HT-29 (cell line): ENCODE results near the gene POLR2A. TPM values are rescaled to one million over a fixed set of nuclear protein-coding genes. Genes with fewer than 3 reads are reported as not detected.
A peak's percentile ranks its signal among the peaks of the same experiment; 100 is the strongest.
"Not testable (repeated sequence)": the region's sequence is repeated elsewhere in the genome, so short reads cannot be mapped to it uniquely, and the experiment has no call there.

Experiments
- DNase-seq: peaks from one replicate; pipeline ENCODE4 v3.0.0-alpha.2; 2015; ENCODE audit warnings: low spot score
- total RNA-seq: library from RNA; depleted of rRNA; stranded (reverse); fragments of >200 nt; shearing (Covaris generic); gene quantifications from 2 replicates; pipeline ENCODE4 v1.2.3, GENCODE V29; 2014

POLR2A gene
- total RNA-seq, 1 experiment from 2014 or later = 58.6 TPM

DNA sequence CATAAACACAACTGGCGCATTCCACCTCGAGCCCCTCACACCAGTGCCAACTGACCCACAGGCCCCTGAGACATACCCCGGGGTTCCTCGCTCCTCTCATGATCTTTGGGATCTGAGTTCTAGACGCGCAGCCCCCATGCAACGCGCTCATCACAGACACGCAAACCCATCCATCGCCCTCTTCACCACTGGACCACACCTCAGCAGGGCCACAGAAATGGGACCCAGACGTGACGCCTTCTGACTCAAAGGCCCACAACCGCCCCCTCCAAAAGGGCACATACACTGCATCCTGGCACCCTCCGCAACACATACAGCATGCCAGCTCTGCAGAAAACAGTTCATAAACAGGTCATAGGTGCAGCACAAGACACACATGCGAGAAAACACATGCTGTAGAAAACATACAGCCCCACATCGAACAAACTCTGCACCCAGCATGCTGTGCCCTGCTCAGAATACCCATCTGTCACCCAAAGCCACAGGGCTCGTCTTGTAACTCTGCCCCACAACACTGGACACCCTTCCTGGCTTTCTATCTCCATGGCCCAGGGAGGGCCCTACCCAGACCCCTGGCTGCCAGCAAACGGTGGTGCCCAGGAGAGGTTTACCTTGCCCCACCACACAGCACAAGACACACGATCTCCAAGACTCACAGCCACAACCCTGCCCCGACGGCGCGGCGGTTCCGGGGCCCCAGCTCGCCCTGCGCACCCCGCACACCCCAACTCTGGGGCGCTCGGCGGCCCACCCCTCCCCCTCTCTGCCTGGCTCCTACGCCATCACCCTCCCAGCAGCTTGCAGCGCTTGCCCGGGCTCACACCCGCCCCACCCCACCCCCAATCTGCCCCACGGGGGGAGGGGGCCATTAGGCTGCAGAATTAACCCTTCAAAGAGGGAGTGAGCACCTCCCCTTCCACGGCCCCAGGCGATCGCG, 5.6 kb upstream of the POLR2A start:
- DNase-seq = no peak

DNA sequence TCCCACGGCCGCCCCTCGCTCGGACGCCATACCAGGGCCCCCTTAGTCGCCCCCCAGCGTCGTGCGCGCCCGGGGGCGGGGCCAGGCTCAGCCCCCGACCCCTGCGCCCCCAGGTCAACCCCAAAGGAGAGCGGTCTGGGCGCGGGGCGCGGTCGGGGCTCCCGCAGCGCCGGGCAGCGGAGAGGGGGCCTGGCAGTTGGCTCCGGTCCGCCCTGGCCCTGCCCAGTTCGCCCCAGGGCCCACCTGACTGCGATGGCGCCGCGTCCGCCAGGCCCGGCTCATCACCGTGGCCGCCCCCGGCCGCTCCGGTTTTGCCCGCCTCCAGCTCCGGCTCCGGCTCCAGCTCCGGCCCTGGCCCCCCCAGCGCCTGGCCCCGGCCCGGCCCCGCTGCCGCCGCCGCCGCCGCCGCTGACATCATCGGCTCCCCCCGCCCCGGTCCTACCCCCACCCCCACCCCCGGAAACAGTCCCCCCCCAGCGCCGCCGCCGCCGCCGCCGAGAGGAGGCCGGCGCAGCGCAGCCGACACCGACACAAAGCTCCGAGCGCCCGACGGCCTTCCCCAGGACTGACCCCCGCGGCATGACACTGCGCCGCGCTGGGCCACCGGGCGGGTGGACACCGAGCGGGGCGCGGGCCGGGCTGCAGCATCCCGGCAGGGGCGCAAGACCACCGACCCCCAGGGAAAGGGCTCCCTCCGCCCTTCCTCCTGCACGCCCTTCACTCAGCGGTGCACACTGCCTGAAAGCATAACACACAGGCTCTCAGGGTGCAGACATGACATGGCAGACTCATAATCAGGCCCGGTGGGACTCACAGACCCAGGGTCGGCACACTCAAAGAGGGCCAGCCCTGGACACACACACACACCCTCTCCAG, 4.7 kb upstream of the POLR2A start, which contains the start of gene ZBTB4:
Gene ZBTB4, minus strand, starts transcription at position 419 of the 876 bp plus-strand sequence. CDS start 12,830 bp downstream, outside the sequence.
- DNase-seq = peak; percentile 20

- no peak for DNase-seq
These were observed 4.1 kb upstream of the POLR2A start for GRCh38 chr17:7480089-7480384.

DNA sequence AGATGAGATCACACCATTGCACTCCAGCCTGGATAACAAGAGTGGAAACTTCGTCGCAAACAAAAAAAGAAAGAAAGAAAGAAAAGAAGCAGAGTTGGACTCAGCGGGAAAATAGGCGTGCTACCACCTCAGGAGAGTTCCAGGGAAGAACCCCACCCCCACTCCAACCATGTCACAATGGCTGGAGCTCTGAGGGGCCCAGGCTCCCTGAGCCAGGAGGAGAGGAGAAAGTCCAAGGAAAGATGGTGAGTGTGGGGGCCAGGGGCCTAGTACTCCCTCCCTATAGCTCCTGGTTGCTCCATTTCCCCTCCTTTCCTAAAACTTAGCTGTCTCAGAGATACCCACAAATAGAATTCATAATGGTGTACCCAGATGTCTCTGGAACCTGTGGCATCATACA, 2.9 kb upstream of the POLR2A start, which contains the start of gene SLC35G6:
Gene SLC35G6, plus strand, starts transcription at position 172 of the 400 bp plus-strand sequence. Its CDS starts 71 bp downstream, at position 243.
- not testable (repeated sequence) for DNase-seq

GRCh38 chr17:7481842-7482741, 2.1 kb upstream of the POLR2A start:
- DNase-seq = peak; percentile 50

GRCh38 chr17:7482742-7483088, 1.5 kb upstream of the POLR2A start:
- not testable (repeated sequence) for DNase-seq

- DNase-seq = peak; percentile 86
These were observed 705 bp upstream of the POLR2A start for GRCh38 chr17:7483255-7484066.

DNA sequence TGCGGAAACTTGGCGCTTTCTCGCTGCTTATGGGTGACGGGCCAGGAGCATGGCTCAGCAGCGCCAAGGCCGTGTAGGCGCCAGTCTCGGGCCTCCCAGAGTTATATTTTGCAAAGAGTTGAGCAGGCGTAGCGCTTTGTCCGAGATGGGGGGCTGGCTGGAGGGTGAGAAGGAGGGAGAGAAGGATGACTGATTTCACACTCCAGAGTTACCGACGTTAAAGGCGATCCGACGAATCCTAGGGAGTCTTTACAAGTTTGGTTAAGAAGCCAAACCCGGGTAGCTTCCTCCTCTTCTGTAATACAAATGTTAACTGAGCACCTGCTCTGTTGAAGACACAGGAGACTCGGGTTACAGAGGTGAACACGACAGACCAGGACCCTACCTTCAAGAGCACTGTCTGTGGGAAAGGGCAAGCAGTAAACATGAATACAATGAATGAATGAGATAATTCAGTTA, 782 bp downstream of the POLR2A start:
- peak; percentile 42 for DNase-seq

DNA sequence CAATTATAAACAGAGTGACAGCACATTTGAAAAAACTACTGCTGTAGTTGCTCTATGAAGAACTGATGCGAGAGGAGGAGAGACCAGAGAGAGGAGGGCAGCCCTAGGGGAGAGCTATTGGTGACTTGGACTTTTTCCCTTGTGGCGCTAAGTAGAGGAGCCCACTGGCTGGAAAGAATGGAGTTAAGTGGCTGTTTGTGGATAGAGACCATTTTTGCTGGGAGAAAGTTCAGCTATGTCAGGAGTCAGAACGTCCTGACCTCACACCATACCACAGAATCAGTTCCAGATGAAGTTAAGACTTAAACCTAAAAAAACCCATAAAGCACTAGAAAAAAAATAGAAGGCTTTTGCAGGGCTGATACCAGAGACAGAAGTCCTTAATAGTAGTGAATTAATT, 2.0 kb downstream of the POLR2A start:
- no peak for DNase-seq

- no peak for DNase-seq
These were observed 6.0 kb downstream of the POLR2A start for GRCh38 chr17:7490144-7490543.

DNA sequence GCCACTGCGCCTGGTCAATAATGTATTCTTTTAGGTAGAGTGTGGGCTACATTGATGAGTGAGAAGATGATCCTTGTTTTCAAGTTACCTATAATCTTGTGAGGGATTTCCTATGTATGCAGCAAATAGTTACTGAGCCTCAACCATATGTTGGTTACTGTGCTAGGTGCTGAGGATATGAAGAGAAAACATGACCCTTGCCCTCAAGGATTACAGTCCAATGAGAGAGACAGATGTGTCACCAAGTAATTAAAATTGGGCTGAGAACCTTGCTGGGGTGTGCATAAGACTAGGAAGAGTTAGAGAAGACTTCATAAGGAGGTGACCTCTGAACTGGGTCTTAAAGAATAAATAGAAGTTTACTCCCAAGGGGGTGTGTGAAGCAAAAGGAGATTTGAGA, 7.4 kb downstream of the POLR2A start:
- no peak for DNase-seq

- no peak for DNase-seq
These were observed 9.8 kb downstream of the POLR2A start for GRCh38 chr17:7493941-7494340.

GRCh38 chr17:7495906-7496434, 11.8 kb downstream of the POLR2A start:
- no peak for DNase-seq

- no peak for DNase-seq
These were observed 12.5 kb downstream of the POLR2A start for GRCh38 chr17:7496470-7497183.

- no peak for DNase-seq
These were observed 13.1 kb downstream of the POLR2A start for GRCh38 chr17:7497228-7497627.

GRCh38 chr17:7497636-7498035, 13.5 kb downstream of the POLR2A start:
- DNase-seq = no peak

DNA sequence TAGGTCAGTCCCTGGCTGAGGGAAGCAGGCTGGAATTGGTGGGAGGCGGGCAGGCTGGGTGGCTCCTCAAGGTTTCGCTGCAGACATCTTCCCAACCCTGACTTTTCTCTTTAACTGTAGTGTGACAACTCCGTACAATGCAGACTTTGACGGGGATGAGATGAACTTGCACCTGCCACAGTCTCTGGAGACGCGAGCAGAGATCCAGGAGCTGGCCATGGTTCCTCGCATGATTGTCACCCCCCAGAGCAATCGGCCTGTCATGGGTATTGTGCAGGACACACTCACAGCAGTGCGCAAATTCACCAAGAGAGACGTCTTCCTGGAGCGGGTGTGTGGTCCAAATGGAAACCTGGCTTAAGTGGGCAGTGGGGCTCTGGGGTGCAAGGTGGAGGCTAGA, 15.0 kb downstream of the POLR2A start:
- no peak for DNase-seq

DNA sequence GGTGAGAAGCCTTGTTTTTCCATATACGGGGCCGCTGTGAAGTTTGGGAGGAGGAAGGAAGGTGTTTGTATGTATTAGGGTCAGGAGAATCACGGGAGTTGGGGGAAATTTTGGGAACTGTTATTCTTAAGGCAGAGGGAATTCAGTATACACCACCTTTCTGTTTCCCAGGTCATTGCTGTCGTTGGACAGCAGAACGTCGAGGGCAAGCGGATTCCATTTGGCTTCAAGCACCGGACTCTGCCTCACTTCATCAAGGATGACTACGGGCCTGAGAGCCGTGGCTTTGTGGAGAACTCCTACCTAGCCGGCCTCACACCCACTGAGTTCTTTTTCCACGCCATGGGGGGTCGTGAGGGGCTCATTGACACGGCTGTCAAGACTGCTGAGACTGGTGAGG, 17.6 kb downstream of the POLR2A start:
- no peak for DNase-seq

GRCh38 chr17:7502171-7502847, 18.1 kb downstream of the POLR2A start:
- DNase-seq = no peak
